ES-I3 (cell line): ENCODE data around the gene NELFCD.
"Not testable (repeated sequence)": the region's sequence is repeated elsewhere in the genome, so short reads cannot be mapped to it uniquely, and the experiment has no call there.

Experiments
- H3K36me3 ChIP-seq: 2 replicates; pipeline ENCODE4 v1.6.1; 2013; ENCODE audit warnings: mild to moderate bottlenecking, low read length, control low read depth, moderate library complexity; ENCODE audit not compliant: insufficient read depth
- H3K4me1 ChIP-seq: 2 replicates; pipeline ENCODE4 v1.6.1; 2013; ENCODE audit warnings: mild to moderate bottlenecking, control low read depth, low read length; ENCODE audit not compliant: insufficient read depth
- H3K9ac ChIP-seq: 2 replicates; pipeline ENCODE4 v1.6.1; 2013; ENCODE audit warnings: low read depth, mild to moderate bottlenecking, low read length, moderate library complexity
- H3K9me3 ChIP-seq: 2 replicates; pipeline ENCODE4 v1.6.1; 2013; ENCODE audit warnings: mild to moderate bottlenecking, low read length, moderate library complexity; ENCODE audit not compliant: control insufficient read depth, insufficient read depth

NELFCD gene, protein sequence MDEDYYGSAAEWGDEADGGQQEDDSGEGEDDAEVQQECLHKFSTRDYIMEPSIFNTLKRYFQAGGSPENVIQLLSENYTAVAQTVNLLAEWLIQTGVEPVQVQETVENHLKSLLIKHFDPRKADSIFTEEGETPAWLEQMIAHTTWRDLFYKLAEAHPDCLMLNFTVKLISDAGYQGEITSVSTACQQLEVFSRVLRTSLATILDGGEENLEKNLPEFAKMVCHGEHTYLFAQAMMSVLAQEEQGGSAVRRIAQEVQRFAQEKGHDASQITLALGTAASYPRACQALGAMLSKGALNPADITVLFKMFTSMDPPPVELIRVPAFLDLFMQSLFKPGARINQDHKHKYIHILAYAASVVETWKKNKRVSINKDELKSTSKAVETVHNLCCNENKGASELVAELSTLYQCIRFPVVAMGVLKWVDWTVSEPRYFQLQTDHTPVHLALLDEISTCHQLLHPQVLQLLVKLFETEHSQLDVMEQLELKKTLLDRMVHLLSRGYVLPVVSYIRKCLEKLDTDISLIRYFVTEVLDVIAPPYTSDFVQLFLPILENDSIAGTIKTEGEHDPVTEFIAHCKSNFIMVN

GRCh38 chr20:58980711-58981627, at the start of gene NELFCD:
NELFCD (plus strand) TSS chr20:58981256; CDS start chr20:58981310, 54 bp downstream.
- Histone ChIP-seq H3K9me3 (no peaks in the 10 kb centered on the region), H3K4me1 (peaks cover 24% of the 10 kb centered on the region; the same call in 1 of the 2 replicates), H3K36me3 (no peaks in the 10 kb centered on the region), H3K9ac (peak within 1 kb of the TSS; percentile 100)

DNA sequence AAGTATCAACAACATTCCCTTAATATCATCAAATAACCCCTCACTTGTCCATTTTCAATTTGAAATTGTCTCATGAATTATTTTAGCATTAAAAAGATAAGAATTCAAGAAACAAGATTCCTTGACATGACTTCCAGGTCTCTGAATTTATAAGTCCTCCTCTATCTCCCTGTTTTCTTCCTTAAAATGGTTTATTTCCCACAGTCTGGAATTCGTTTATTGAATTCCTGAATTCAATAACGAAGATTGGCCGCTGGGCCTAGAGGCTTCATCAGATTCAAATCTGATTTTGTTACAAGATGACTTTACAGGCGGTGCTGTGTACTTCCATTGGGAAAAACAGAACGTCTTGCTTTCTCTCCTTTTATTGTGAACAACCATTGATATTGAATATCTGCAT, 48.9 kb upstream of the NELFCD start:
- Histone ChIP-seq H3K36me3 (no peaks in the 10 kb centered on the region), H3K9ac (no peak overlapping the region), H3K9me3 (peaks cover 3% of the 10 kb centered on the region; the same call in 1 of the 2 replicates), H3K4me1 (no peaks in the 10 kb centered on the region)

DNA sequence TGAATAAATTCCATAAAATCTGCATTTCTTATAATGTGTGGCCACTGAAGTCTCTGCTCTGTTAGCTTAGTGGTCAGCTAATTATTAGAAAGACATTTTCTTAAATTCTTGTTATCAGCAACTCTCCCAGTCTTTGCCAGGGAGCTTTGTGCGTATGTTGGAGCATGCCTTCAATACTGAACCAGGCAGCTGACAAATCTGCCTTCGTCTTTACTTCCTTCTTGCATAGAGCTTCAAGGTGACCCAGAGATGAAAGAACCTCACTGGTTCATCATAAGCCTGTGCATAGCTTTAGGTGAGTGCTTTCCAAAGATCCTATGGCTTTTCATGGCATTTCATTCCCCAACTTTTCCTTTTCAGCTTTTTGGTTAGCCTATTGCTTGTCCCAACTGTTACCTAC, 43.0 kb upstream of the NELFCD start:
- Histone ChIP-seq H3K9me3 (peaks cover 3% of the 10 kb centered on the region; the same call in 1 of the 2 replicates), H3K9ac (no peak overlapping the region), H3K4me1 (peaks cover 8% of the 10 kb centered on the region), H3K36me3 (no peaks in the 10 kb centered on the region)

DNA sequence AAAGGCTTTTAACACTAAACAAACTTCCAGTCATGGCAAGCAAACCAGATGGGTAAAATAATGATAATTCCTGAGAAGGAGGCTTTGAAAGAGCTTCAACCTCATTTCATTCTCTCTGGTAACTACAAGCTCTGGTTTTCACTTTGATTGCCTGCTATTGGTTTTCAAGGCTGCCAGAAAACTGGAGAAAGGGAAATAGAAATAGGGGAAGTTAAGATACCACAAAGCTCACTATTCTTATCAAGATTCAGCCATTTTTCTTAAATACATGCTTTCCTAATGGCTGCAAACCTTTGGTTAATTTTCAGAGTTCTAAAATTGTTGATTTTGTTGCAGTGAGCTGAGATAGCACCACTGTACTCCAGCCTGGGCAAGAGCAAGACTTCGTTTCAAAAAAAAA, 42.5 kb upstream of the NELFCD start:
- Histone ChIP-seq H3K4me1 (peaks cover 8% of the 10 kb centered on the region), H3K9ac (no peak overlapping the region), H3K9me3 (peaks cover 3% of the 10 kb centered on the region; the same call in 1 of the 2 replicates), H3K36me3 (no peaks in the 10 kb centered on the region)

GRCh38 chr20:58941471-58941870, 39.6 kb upstream of the NELFCD start:
- Histone ChIP-seq H3K36me3 (no peaks in the 10 kb centered on the region), H3K9ac (no peak overlapping the region), H3K4me1 (peaks cover 8% of the 10 kb centered on the region), H3K9me3 (no peaks in the 10 kb centered on the region; the same call in 1 of the 2 replicates)

DNA sequence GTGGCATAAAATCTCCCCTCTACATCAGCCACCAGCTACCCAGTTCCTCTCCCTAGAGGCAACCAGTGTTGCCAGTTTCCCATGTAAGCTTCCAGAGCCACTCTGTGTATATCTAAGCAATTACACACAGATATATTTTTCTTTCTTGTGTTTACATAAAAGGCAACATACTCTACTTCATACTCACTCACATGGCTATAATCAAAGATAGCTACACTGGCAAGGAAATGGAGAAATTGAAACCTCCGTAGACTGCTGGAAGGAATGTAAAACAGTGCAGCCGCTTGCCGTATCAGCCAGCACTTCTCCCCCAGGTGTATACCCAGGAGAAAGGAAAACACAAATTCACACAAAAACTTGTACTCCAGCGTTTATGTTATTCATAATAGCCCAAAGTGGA, 38.5 kb upstream of the NELFCD start:
- Histone ChIP-seq H3K36me3 (no peaks in the 10 kb centered on the region), H3K4me1 (peaks cover 8% of the 10 kb centered on the region), H3K9ac (no peak overlapping the region), H3K9me3 (no peaks in the 10 kb centered on the region)

DNA sequence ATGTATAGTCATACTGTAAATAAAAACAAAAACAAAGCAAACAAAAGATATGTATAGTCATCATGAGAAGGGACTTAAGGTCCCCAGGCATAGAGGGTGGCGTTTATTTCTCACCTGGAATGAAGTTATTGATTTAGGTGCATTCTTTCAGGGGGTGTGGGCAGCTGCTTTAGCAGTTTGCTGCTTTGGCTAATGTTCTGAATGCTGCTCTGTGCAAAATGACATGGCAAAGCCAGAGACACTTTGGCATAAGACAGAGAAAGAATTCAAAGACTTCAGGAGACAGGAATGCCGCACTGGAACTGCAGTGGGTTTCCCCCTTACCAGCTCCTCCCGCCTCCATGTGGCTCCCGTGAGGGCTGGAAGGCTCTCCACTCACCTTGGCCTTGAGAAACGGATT, 36.4 kb upstream of the NELFCD start:
- no peaks in the 10 kb centered on the region for H3K9me3 ChIP-seq
- no peaks in the 10 kb centered on the region for H3K36me3 ChIP-seq
- H3K4me1 ChIP-seq = no peaks in the 10 kb centered on the region
- H3K9ac ChIP-seq = no peak overlapping the region

DNA sequence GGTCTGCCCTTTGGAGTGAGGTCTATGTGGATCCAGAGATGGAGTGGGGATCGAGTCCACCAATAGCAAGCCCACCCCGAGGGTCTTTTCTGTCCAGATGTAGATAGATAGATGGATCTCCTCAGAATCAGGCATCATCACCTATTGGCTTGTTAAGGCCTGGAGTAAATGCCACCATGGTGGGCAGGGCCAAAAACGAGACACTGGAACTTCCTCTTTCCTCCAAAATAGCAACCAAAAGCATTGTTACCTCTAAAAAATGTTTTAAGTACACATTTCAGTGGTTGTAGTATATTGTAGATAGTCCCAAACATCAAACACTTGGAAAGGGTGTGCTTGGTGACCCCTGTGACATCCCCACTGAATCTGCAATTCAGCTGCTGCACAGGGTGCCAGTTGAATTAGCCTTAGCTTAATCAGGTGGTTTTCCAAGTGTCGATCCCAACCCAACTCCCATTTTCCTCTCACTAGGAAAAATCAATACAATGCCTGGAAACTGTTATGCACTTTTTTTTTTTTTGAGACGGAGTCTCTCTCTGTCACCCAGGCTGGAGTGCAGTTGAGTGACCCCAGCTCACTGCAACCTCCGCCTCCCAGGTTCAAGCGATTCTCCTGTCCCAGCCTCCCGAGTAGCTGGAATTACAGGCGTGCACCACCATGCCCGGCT, 35.0 kb upstream of the NELFCD start:
- H3K36me3 ChIP-seq = no peaks in the 10 kb centered on the region
- no peaks in the 10 kb centered on the region for H3K9me3 ChIP-seq
- no peaks in the 10 kb centered on the region for H3K4me1 ChIP-seq
- no peak overlapping the region for H3K9ac ChIP-seq

- not testable (repeated sequence) for H3K4me1 ChIP-seq, H3K36me3 ChIP-seq, H3K9ac ChIP-seq, H3K9me3 ChIP-seq
These were observed 33.2 kb upstream of the NELFCD start for GRCh38 chr20:58947797-58948388.

- no peaks in the 10 kb centered on the region for H3K9me3 ChIP-seq
- H3K36me3 ChIP-seq = no peaks in the 10 kb centered on the region
- H3K9ac ChIP-seq = no peak overlapping the region
- H3K4me1 ChIP-seq = no peaks in the 10 kb centered on the region
These were observed 30.5 kb upstream of the NELFCD start for GRCh38 chr20:58950603-58951002.

- no peaks in the 10 kb centered on the region for H3K9me3 ChIP-seq
- no peak overlapping the region for H3K9ac ChIP-seq
- H3K4me1 ChIP-seq = no peaks in the 10 kb centered on the region
- H3K36me3 ChIP-seq = no peaks in the 10 kb centered on the region
These were observed 28.0 kb upstream of the NELFCD start for GRCh38 chr20:58953050-58953449.

DNA sequence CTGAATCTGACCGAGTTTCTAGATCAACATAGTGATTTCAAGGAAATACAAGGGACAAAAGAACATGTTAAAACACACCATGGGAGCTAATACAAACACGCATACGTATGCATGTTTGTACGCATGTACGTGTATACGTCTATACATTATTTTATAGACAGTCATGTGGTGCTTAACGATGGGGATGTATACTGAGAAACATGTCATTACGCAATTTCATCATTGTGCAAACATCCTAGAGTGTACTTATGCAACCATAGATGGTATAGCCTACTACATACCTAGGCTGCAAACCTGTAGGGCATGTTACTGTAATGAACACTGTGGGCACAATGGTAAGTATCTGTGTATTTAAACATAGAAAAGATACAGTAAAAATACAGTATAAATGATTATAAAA, 25.0 kb upstream of the NELFCD start:
- Histone ChIP-seq H3K9me3 (no peaks in the 10 kb centered on the region), H3K36me3 (no peaks in the 10 kb centered on the region), H3K4me1 (no peaks in the 10 kb centered on the region), H3K9ac (no peak overlapping the region)

GRCh38 chr20:58959652-58960051, 21.4 kb upstream of the NELFCD start:
- H3K9me3 ChIP-seq = no peaks in the 10 kb centered on the region
- no peaks in the 10 kb centered on the region for H3K36me3 ChIP-seq
- no peak overlapping the region for H3K9ac ChIP-seq
- H3K4me1 ChIP-seq = no peaks in the 10 kb centered on the region; the same call in 1 of the 2 replicates
